Cardiac fibroblast (primary cell): ENCODE data around the gene RASAL1.
A peak's percentile ranks its signal among the peaks of the same experiment; 100 is the strongest.

Source experiments
- DNase-seq, 2 donors: peaks; one replicate each; pipeline versions ENCODE4 v3.0.0 to v3.0.0-alpha.2; 2010; ENCODE audit warnings: low read depth in 2 of 2
- H3K4me3 ChIP-seq, 2 donors: replicated peaks in 1 of 2; 1 replicate in 1 of 2; 2 replicates in 1 of 2; pipeline ENCODE4 v1.5.1; 2011; ENCODE audit warnings: low read depth in 2 of 2, low read length in 2 of 2, mild to moderate bottlenecking in 2 of 2, moderate library complexity in 1 of 2
- TF ChIP-seq, protein P1 (sequence below): IDR thresholded peaks from one replicate; pipeline ENCODE4 v1.5.1; 2011; ENCODE audit warnings: low read depth, mild to moderate bottlenecking, low read length, inconsistent platforms

The RASAL1 gene

GRCh38 chr12:113073586-113073985 lies 62.0 kb downstream of the RASAL1 start:
- TF ChIP-seq, protein P1, sequence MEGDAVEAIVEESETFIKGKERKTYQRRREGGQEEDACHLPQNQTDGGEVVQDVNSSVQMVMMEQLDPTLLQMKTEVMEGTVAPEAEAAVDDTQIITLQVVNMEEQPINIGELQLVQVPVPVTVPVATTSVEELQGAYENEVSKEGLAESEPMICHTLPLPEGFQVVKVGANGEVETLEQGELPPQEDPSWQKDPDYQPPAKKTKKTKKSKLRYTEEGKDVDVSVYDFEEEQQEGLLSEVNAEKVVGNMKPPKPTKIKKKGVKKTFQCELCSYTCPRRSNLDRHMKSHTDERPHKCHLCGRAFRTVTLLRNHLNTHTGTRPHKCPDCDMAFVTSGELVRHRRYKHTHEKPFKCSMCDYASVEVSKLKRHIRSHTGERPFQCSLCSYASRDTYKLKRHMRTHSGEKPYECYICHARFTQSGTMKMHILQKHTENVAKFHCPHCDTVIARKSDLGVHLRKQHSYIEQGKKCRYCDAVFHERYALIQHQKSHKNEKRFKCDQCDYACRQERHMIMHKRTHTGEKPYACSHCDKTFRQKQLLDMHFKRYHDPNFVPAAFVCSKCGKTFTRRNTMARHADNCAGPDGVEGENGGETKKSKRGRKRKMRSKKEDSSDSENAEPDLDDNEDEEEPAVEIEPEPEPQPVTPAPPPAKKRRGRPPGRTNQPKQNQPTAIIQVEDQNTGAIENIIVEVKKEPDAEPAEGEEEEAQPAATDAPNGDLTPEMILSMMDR: no peak
- no peak for DNase-seq
- H3K4me3 ChIP-seq: no peak overlapping the region

DNA sequence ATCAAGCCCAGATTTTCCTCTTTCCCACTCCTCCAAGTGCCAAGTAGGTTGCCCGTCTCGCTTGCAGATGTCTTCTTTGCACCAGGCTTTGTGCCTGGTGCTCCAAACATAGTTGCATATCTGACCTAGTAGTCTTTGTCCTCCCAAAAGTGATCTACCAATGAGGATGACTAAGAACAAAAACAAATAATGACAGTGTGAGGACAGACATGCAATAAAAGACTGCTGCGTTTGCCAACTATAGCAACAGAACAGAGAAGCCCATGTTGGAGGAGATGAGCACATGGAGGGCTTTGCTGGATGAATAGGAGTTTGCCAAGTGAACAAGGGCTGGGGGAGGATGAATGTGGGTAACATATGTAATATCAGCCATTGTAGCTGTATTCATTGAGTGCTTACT lies 63.4 kb downstream of the RASAL1 start:
- DNase-seq: peak in 1 of 2 donors; percentile 15
- TF ChIP-seq, protein P1: no peak
- H3K4me3 ChIP-seq: no peak overlapping the region

- TF ChIP-seq, protein P1: no peak
- H3K4me3 ChIP-seq: no peak overlapping the region
- no peak for DNase-seq
These were observed 64.1 kb downstream of the RASAL1 start for GRCh38 chr12:113071135-113072112.

- no peak for DNase-seq
- TF ChIP-seq, protein P1: no peak
- no peak overlapping the region for H3K4me3 ChIP-seq
These were observed 65.2 kb downstream of the RASAL1 start for GRCh38 chr12:113070117-113070906.

DNA sequence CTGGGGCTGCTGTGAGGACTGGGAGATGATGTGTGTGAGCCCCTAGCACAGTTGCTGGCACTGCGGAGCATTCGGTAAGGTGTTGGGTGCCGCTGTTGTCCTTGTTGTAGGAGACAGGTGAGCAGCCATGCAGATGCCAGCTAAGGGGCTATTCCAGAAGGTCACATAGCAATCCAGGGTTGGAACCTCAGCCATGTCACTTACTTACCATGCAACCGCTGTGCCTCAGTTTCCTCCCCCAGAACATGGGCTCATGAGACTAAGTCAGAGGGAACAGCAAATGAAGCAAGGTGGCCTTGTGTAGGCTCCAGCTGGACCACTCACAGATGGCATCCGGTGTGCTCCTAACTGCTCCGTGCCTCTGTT lies 65.8 kb downstream of the RASAL1 start:
- no peak for DNase-seq
- TF ChIP-seq, protein P1: no peak
- H3K4me3 ChIP-seq: no peak overlapping the region

DNA sequence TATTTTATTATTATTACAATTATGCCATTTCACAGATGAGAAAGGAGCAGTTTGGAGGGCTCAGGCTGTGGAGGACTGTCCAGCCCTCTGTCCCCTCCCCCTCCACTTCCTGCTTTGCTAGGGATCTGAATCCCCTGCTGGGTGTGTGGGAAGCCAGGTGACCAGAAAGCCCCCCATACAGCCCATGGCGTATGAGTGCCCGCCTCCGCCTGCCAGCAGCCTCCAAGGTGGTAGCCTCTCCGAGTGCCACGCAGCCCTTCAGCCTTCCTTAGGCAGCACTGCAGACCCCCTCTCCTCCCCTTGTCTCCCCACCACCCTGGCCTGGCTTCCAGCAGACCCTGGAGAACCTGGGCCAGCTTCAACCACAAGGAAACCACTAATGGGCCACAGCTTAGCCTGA lies 66.4 kb downstream of the RASAL1 start:
- DNase-seq: no peak
- TF ChIP-seq, protein P1: no peak
- no peak overlapping the region for H3K4me3 ChIP-seq
